Erythroblast (primary cell): ENCODE measurements around the gene AMBRA1.

Source experiments
- GATA1 ChIP-seq: IDR thresholded peaks from 2 replicates; pipeline ENCODE4 v1.6.1; 2011; ENCODE audit warnings: low read depth, mild to moderate bottlenecking, control low read depth, low read length, moderate library complexity
- POLR2A ChIP-seq: IDR thresholded peaks from 2 replicates; pipeline ENCODE4 v1.6.1; 2011; ENCODE audit warnings: mild to moderate bottlenecking, low read length

- TF ChIP-seq POLR2A (no peak), GATA1 (no peak)
Observed at GRCh38 chr11:46436113-46436512, 157.7 kb downstream of the AMBRA1 start.
